HL-60/S4 treated with retinoic acid at 250 ng/mL for 4 days and 3 days (cell line): ENCODE results near the gene LPA.
"Not testable (repeated sequence)": the region's sequence is repeated elsewhere in the genome, so short reads cannot be mapped to it uniquely, and the experiment has no call there.

ENCODE experiments used
- in situ Hi-C: fragments of 300-500 bp; cut with MboI; formaldehyde crosslinking; loops from 2 replicates; pipeline ENCODE4 v1.7.0; 2022; ENCODE audit warnings: low sequenced_read_pairs

LPA gene

GRCh38 chr6:160664198-160664597 lies at the start of gene LPA:
Gene LPA, minus strand, starts transcription at chr6:160664275. Its CDS starts 61 bp downstream, at chr6:160664214.
- in situ Hi-C loops, result not testable (repeated sequence)

- in situ Hi-C loops, result not testable (repeated sequence)
Measured at GRCh38 chr6:160708993-160709392, 44.9 kb upstream of the LPA start.

- in situ Hi-C loops, result not testable (repeated sequence)
Measured at GRCh38 chr6:160704688-160705087, 40.6 kb upstream of the LPA start.

GRCh38 chr6:160701918-160702680 lies 38.0 kb upstream of the LPA start, which contains the start of gene PLG:
Gene PLG, plus strand, starts transcription at chr6:160702244. Its CDS starts 61 bp downstream, at chr6:160702305.
- in situ Hi-C loops, result not testable (repeated sequence)

GRCh38 chr6:160697826-160698225 lies 33.8 kb upstream of the LPA start:
- in situ Hi-C loops, result no loop called here

GRCh38 chr6:160696884-160697283 lies 32.8 kb upstream of the LPA start:
- in situ Hi-C loops, result not testable (repeated sequence)

- in situ Hi-C loops, result not testable (repeated sequence)
Measured at GRCh38 chr6:160695622-160696021, 31.5 kb upstream of the LPA start.

- in situ Hi-C loops, result not testable (repeated sequence)
Measured at GRCh38 chr6:160695025-160695424, 30.9 kb upstream of the LPA start.

- in situ Hi-C loops, result no loop called here
Measured at GRCh38 chr6:160692369-160692959, 28.4 kb upstream of the LPA start.

GRCh38 chr6:160691617-160692016 lies 27.5 kb upstream of the LPA start:
- in situ Hi-C loops, result no loop called here

GRCh38 chr6:160690458-160690857 lies 26.4 kb upstream of the LPA start:
- in situ Hi-C loops, result no loop called here

- in situ Hi-C loops, result no loop called here
Measured at GRCh38 chr6:160685762-160686450, 21.8 kb upstream of the LPA start.

- in situ Hi-C loops, result not testable (repeated sequence)
Measured at GRCh38 chr6:160685101-160685761, 21.2 kb upstream of the LPA start.

GRCh38 chr6:160679402-160679769 lies 15.3 kb upstream of the LPA start:
- in situ Hi-C loops, result no loop called here

- in situ Hi-C loops, result no loop called here
Measured at GRCh38 chr6:160678744-160679401, 14.8 kb upstream of the LPA start.

- in situ Hi-C loops, result no loop called here
Measured at GRCh38 chr6:160678230-160678629, 14.2 kb upstream of the LPA start.

GRCh38 chr6:160676418-160676817 lies 12.3 kb upstream of the LPA start:
- in situ Hi-C loops, result not testable (repeated sequence)

- in situ Hi-C loops, result no loop called here
Measured at GRCh38 chr6:160668589-160668988, 4.5 kb upstream of the LPA start.

GRCh38 chr6:160667639-160668481 lies 3.8 kb upstream of the LPA start:
- in situ Hi-C loops, result no loop called here

GRCh38 chr6:160662842-160663241 lies 1.2 kb downstream of the LPA start:
- in situ Hi-C loops, result no loop called here
